GM19023 (cell line): ENCODE measurements around the gene KLHDC4.
"Not testable (repeated sequence)": the region's sequence is repeated elsewhere in the genome, so short reads cannot be mapped to it uniquely, and the experiment has no call there.

Experiments
- ATAC-seq: cut with Tn5 transposase; IDR thresholded peaks from one replicate; pipeline ENCODE4 v1.9.1; 2021; ENCODE audit warnings: mild to moderate bottlenecking, moderate library complexity; ENCODE audit not compliant: unreplicated experiment

Gene KLHDC4

DNA sequence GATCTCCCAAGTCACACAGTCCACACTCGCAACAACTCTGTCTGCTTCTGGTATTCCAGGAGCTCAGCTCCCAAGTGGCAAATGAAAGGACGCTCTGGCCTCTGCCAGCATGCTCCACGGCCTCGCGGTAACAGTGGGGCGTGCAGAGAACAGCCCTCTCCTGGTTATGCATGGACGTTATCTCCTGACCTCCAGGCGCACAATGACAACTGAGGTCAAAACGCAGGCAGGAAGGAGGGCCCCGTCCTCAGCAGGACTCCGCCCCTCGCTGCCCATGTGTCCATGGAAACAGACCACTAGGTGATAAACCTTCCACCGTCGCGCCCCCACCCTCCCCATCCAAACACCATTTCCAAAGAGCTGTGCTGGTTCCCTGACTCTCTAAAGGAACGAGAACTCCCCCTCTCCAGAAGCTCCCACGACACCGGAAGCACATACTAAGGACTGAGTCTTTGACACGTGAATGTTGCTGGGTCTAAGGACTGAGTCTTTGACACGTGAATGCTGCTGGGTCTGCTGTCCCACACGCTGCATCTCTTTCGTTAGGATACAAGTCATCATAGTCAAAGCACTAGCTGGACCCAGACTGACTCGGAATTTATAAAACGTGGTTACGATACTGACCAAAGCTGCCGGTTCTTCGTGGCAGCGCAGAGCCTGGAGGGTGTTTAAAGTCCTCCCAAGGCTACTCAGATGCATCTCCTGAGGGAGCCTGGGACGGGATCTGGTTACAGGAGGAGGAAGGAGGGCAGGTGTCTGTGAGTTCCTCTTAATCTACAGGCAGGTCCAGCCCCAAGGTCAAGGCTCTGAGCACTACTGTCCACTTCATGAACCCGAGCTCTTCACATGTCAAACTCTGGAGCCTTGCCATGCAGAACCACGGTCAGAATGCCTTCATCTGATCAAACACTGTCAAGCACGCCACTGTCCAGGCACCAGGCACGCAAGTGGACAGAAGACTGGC, 43.9 kb downstream of the KLHDC4 start:
- ATAC-seq, result no peak

DNA sequence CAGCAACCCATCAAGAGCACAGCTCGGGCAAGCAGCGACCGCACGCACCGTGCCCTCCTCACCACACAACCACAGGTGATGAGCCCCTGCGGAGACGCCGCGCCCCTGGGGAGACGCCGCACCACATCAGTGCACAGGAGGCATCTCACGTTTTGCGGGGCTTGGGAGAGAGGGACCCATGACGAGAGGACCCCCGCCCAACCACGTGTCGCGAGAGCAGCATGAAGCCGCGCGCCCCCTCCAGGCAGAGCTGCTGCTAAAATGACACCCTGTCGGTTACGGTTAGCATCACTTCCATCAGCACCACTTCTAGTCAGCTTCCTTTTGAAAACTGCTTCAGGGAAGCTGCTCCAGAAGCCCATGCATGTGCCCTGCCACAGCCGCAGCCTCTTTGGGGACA, 45.3 kb downstream of the KLHDC4 start:
- ATAC-seq, result no peak

DNA sequence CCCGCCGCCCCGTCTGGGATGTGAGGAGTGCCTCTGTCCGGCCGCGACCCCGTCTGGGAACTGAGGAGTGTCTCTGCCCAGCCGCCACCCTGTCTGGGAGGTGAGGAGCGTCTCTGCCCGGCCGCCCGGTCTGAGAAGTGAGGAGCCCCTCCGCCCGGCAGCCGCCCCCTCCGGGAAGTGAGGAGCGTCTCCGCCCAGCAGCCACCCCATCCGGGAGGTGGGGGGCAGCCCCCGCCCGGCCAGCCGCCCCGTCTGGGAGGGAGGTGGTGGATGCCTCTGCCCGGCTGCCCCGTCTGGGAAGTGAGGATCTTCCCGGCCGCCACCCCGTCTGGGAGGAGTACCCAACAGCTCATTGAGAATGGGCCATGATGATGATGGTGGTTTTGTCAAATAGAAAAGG, 47.0 kb downstream of the KLHDC4 start:
- not testable (repeated sequence) for ATAC-seq

DNA sequence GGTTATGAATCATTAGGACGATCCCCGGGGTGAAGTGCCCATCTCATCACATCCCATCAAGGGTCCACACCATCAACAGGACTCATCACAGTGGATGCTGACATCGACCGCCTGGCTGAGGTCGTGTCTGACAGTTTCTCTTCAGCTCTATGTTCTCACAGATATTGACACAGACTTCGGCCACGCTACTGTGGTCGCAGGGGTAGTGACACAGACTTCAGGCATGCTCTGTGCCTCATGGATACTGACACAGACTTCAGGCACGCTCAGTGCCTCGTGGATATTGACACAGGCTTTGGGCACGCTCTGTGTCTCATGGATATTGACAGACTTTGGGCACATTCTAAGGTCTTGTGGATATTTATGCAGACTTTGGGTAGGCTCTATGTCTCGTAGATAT, 50.1 kb downstream of the KLHDC4 start:
- no peak for ATAC-seq

DNA sequence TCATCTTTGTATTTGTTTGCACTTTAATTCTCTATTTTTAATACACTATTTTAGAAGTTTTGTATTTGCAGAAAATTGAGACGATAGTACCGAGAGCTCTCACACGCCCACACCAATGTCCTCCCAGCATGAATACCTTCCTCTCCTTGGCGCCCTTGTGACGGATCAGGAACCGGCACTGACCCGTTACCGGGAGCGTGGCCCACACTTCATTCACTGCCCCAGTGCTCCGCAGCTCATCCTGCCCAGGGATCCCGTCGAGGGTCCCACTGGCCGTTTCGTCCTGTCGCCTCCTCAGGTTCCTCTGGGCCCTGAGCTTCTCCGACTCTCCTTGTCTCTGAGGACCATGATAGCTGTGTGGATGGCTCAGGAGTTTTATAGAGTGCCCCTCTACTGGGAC, 50.6 kb downstream of the KLHDC4 start:
- no peak for ATAC-seq

DNA sequence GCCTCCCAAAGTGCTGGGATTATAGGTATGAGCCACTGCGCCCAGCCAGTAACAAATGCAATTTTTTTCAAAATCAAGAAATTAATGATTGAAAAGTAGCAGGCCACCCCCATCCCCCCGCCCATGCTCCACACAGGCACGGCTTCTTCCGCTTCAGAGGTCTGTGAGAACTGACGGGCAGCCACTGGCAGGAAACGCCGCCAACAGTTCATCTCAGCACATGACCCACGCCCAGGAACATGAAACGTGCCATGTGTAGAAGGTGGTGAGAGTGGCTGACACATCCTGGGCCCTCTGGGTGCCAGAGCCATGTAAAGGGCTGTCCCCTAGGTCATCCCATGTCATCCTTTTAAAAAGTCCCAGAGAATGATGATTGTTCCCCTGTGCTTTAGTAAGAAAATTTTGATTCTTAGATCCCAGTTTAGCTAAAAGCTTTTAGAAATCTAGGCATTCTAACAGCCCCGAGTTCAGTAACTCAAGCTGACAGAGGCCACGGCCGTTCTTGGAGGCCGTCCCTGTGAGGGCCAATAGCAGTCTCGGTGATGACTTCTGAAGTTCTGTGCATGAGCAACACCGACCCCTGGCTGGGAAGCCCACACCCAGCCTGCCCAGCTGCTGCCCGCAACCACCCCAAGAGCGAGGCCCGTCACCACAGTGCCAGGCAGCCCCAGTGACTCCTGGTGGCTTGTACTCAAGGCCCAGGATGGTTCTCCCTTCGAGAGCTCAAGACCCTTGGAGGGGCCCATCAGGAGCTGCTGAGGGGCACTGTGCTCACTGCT, 52.1 kb downstream of the KLHDC4 start:
- no peak for ATAC-seq

DNA sequence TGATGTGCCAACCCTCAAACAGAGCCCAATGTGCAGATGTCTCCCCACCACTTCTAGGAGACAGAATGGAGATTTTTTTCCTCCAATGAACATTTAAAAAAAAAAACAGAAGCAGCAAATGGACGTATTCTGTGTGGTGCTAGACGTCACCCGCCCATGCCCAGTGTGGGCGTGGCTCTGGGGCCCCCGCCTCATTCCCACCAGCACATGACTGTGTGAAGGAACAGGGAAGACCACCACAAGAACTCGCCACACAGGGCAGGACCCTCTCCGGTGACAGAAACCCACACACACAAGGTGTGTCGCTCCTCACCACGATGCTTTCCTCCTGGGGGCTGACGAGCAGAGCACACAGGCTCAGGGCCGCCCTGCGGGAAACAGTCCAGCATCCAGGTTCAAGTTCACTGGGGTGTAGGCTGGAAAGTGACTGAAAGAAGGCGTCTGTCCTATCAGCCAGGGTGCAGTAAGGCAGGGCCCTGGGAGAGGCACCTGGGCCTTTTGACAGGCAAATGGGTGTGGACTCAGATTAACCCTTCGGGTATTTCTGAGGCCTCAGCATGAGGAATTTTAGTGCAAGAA, 53.5 kb downstream of the KLHDC4 start:
- ATAC-seq, result no peak

DNA sequence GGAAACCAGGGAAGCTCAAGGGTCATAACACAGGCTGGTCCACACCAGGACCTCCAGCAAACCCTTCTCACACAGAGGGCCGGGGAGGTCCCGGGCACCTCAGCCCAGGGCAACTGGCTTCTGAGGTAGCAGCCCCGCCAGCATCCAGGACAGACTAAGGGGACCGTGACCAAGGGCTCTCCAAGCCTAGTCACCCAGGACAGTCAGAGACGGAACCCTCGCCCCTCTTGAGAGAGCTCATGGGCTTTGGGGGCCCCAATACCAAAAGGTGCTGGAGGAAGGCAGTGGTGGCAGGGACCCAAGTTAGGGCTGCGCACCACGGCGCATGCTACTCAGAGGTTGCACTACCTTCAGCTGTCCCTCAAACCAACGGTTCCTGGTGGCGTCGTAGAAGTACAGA, 54.9 kb downstream of the KLHDC4 start:
- no peak for ATAC-seq

DNA sequence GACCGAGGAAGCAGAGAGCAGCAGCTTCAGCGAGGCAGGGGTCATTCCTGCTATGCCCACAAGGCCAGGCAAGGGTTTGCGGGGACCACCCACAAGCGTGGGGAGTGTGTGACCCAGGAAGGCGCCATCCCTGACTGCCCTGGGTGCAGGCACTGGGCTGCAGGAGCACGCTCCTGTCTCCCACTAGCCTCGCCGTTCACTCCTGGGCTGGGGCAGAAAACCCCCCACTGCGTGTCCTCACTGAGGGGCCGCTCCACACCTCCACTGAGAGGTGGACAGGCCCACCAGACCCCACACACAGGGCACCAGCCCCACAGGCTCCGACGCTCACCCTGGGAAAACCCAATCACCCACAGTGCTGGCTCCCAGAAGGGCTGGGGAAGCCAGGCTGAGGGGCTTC, 56.1 kb downstream of the KLHDC4 start:
- ATAC-seq, result no peak

DNA sequence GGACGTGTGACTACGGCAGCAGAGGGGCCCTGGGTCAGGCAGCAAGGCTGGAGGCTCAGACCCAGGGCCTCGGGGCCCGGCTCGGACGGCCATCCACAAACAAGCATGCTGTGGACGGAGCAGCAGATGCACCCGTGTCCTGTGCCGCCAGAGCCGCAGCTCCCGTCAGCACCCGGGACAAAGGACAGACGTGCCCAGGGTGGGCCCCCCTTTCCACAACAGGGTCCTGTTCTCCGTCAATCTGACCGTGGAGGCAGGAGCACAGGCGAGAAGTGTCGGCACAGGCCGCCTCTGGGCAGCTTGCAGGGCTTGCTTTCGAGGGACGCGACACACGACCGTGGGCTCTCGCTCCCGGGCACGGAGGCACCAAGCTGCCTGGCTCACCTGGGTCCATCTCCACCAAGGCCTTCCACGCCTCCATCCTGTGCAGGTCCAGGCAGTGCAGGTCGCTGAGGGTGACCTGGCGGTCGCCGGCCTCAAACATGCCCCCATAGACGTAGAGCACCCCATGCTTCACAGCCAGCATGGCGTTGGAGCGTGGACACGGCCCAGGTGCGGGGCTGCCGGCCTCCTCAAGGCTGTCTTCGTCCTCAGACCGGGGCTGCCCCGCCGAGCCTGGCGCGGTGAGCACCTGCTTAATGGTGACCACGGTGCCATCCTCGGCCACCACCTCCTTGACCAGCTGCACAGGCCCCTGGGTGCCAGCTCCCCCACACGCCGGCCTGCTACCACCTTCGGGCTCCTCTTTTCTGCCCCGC, 56.7 kb downstream of the KLHDC4 start:
- ATAC-seq, result no peak

DNA sequence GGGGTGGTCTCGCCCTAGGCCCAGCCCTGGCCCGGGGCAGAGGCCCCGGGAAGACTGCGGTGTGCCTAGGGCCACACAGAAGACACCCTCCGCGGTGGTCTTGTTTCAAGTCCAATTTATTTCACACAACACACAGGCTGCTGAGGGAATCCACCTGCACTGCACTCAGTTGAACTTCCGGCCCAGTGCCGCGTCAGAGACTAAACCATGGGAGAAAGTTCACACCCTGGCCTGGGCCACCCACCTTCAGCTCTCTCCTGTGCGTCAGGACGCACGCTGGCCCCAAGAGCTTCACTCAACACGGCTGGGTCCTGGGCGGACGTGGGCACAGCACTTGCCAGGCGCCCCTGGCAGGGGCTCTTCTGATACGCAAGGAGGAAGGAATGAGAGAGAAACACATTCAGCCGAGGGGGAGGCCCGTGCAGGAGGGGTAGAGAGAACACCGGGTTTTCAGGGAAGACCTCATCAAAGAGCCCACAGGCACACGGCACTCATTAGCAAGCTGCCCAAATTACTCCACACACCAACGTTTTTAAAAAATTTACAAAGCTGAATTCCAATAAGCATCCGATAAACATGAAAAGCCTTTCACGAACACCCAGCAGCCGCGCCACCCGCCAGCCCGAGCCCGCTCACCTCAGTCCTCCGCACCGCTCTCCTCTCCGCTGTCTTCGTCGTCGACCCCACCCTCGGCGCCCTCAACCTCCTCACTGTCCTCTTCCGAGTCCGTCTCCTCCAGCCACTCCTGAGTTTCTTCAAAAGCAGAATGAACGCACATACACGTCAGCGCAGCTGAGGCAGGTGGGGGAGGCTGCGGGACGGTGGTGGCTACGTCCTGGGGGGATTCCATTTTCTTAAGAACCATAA, 57.8 kb downstream of the KLHDC4 start:
- no peak for ATAC-seq

DNA sequence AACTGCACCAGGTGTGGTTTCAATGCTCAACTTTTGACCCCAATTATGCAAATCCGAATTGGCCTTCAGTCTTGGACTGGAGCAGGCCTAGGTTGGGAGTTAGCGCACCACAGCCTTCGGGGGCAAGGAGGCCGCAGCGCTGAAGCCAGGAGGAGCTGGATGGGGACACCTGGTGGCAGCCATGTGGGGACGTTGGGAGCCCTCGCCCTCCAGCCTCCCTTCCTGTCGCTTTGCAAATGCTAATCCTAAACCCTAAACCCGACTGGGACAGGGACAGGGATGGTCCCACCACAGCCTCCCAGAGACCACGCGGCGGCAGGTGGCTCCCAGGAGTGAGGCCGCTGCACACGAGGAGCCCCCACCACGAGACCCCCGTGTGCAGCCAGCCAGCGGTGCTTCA, 58.7 kb downstream of the KLHDC4 start:
- ATAC-seq, result no peak

DNA sequence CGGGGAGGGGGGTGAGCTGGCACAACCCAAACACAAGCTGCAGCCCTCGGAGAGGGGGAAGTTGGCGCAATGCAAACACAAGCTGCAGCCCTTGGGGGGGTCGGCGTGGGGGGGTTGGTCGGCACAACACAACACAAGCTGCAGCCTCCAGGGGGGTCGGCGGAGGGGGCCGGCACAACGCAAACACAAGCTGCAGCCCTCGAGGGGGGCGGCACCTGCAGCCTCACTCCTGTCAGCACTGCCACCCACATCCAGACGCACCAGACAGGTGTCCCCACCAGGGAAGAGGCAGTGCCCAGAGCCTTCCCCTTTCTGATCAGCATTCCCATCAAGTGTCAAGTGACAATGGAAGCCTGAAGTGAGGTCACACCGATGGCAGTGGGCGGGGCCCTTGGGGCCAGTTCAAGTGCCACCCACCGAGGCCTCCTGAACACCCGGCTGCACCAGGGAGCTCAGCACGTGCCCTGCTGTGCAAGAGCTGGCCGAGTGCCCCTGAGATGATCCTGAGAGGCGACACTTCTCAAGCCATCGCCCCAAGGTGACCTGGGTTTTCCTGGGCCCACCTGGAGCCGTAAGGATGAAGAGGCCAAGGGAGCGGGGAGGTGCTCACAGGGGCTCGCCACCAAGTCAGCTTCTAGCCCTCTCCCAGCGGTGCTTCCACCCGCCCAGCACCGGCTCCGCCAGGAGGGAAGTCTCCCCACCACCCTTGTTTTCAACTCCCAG, 59.3 kb downstream of the KLHDC4 start:
- ATAC-seq, result no peak

DNA sequence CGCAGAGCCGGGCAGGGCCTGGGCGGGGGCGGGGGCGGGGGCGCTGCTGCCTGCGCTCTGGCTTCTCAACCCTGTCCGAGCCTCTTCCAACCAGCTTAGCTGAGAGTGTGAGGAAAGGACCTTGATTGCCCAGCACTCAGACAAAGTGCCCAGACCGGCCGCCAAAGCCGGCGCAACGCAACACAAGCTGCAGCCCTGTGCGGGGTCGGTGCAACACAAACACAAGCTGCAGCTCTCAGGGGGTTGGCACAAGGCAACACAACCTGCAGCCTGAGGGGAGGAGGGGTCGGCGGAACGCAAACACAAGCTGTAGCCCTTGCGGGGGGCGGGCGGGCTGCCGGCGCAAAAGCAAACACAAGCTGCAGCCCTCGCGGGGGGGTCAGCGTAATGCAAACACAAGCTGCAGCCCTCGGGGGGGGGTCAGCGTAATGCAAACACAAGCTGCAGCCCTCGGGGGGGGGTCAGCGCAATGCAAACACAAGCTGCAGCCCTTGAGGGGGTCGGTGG, 60.0 kb downstream of the KLHDC4 start:
- ATAC-seq, result no peak

DNA sequence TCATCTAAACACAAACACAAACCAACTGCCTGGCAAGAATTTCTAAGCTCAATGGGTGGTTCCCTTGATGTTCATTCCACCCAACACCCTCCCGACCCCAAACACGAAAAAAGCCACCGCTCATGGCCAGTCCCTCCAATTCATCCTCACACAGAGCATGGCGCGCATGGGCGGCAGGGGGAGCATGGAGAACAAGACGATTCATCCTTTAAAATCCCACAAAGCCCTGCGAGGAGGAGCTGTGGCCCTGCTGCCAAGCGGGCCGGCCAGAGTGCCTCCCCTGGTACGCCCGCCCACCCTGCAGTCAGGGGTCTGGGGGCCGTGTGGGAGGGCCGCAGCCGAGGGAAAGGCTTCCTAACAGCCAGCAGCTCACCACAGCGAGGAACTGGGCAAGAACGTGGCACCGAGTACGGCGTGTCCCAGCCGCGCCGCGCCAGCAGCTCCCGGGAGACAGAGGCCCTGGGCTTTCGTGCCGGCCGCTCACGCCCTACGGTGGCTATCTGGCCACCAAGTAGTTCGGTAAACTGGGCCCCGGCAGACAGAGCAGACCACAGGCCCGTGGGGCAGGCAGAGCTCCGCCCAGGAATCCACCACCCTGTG, 60.9 kb downstream of the KLHDC4 start:
- ATAC-seq, result no peak

DNA sequence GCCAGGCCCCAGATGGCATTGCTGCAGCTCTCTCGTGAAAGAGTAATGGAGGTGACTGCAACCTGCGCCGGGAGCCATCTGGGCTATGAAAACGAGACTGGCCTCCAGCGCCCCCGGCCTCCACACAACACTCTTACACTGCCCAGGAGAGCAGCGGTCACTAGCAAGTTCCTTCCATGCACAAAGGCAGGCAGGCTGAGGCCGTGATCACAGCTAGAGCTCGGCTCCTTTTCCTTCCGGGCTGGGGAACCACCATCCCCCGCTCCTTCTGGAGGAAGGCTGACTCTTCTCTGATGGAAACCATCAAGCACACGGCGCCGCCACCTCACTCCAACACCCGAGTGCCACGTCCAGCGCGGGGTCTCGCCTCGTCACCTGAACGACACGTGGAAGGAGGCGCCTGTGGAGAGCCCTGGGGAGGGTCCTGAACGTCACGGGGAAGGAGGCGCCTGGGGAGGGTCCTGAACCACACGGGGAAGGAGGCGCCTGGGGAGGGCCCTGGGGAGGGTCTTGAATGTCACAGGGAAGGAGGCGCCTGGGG, 61.9 kb downstream of the KLHDC4 start:
- no peak for ATAC-seq

DNA sequence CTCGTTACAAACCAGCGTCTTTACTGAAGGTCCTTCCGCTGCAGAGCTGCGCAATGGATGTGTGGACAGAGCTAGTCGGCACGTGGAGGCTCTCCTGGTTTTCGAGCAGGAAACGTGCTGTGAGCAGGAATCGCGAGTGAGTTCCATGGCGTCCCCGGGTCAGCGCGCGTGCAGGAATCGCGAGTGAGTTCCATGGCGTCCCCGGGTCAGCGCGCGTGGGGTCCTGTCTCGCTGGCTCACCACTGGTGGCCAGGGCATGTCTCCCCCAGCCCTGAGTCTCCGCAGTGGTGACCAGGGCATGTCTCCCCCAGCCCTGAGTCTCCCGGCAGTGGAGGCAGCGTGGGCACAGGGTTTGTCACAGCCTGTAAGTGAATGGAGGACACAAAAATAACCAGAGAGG, 62.7 kb downstream of the KLHDC4 start:
- no peak for ATAC-seq

DNA sequence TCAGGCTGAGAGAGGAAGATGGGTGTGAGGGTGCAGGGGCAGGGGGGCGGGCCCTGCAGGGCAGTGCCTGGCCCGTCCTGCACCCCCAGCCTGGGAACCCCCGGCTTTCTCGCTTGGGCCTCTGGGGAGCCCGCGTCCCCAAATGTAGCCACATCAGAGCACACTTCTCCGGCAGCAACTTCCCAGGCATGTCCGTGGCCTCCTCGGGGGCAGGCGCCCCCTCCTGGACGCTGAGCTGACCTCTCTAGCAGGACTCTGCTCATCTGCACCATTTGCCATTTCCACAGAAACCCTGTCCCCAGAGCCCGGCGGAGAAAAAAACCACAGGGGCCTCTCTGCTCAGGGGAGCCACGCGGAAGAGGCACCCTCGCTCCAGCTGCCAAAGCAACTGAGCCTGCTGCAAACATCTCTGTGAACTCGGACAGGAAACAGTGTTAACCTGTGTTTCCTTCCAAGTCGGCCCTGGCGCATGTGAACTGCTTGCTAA, 63.4 kb downstream of the KLHDC4 start:
- ATAC-seq, result peak; percentile 41
